MG63 (cell line): ENCODE results near the gene TRABD2A. TPM values are rescaled to one million over a fixed set of nuclear protein-coding genes. Genes with fewer than 3 reads are reported as not detected.
"Not testable (repeated sequence)": the region's sequence is repeated elsewhere in the genome, so short reads cannot be mapped to it uniquely, and the experiment has no call there.

ENCODE experiments used
- DNase-seq: peaks from one replicate; pipeline ENCODE4 v3.0.0-alpha.2; 2020
- H3K27me3 ChIP-seq: fragments of 250-450 bp; sonication (Bioruptor Pico); 2 replicates; pipeline ENCODE4 v1.5.1; 2020; ENCODE audit warnings: mild to moderate bottlenecking, moderate library complexity
- H3K36me3 ChIP-seq: fragments of 250-450 bp; sonication (Bioruptor Pico); 2 replicates; pipeline ENCODE4 v1.5.1; 2020; ENCODE audit warnings: mild to moderate bottlenecking, moderate library complexity
- H3K4me3 ChIP-seq: fragments of 250-450 bp; sonication (Bioruptor Pico); 2 replicates; pipeline ENCODE4 v1.5.1; 2020; ENCODE audit warnings: mild to moderate bottlenecking, moderate library complexity
- H3K9me3 ChIP-seq: fragments of 250-450 bp; sonication (Bioruptor Pico); 2 replicates; pipeline ENCODE4 v1.5.1; 2020; ENCODE audit warnings: mild to moderate bottlenecking, moderate library complexity
- total RNA-seq: library from RNA; depleted of rRNA; stranded (reverse); fragments of >200 nt; shearing (Covaris generic); gene quantifications from 2 replicates; pipeline ENCODE4 v1.2.3, GENCODE V29; 2014; ENCODE audit warnings: low replicate concordance; rRNA removed

The TRABD2A gene
- total RNA-seq, 1 experiment from 2014 or later, result 14.5 TPM

DNA sequence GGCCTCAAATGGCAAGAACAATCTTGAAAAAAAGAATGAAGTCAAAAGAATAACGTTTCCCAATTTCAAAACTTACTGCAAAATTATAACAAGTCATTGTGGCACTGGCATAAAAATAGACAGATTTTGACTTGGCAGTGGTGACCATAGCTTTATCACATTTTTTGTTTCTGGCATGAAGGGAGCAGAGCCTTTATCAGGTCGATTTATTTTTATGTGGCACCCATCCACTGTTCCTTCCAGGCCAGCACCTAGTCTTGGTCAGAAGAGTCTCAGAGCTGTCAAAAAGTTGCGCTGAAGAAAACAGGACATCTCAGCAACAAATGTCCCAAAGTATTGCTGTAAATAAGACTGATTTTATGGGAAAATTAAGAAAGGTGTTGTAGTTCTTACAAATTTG is 92.4 kb downstream of the TRABD2A start:
- H3K9me3 ChIP-seq, result no peaks in the 10 kb centered on the region; the same call in 1 of the 2 replicates
- DNase-seq, result no peak
- no peak overlapping the region for H3K4me3 ChIP-seq
- no peaks in the 10 kb centered on the region for H3K27me3 ChIP-seq
- no peaks in the 10 kb centered on the region for H3K36me3 ChIP-seq

DNA sequence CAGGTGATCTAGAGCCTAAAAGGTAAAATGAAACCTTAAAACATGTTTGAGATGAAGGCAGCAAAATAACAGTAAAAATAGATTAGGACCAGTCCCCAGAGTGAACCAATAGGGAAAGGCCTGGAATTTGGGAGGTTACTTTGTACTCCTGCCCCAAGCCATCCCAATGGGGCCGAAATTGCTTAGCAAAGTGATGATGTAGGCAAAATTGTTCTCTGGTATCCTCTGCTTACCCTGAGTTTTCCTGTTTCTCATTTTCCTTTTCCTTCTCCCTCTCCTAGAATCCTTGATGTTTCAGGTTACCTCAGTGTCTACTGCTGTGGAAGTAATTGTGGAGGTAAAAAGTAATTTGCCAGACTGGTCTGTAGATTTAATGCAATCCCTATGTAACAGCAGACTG is 92.9 kb downstream of the TRABD2A start:
- Histone ChIP-seq H3K9me3 (no peaks in the 10 kb centered on the region), H3K4me3 (no peak overlapping the region), H3K36me3 (no peaks in the 10 kb centered on the region), H3K27me3 (no peaks in the 10 kb centered on the region)
- DNase-seq, result no peak

DNA sequence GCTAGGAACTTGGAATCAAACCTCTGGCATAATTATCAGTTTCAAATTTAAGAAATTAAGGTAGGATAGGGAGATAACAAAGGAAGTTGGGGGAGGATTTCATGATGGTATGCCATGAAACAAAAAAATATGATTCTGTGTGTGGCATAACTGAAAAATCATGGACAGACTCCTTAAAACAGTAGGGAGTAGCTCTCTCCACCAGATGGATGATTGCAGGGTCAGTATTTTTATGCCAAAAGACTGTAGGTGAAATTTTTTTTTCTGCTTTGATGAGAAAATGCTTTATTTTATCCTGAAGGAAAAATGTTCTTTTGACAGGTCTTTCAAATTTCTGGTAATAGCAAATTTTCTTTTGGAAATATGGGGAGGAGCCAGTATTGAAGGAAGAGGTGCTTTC is 94.3 kb downstream of the TRABD2A start:
- no peak for DNase-seq
- no peak overlapping the region for H3K4me3 ChIP-seq

DNA sequence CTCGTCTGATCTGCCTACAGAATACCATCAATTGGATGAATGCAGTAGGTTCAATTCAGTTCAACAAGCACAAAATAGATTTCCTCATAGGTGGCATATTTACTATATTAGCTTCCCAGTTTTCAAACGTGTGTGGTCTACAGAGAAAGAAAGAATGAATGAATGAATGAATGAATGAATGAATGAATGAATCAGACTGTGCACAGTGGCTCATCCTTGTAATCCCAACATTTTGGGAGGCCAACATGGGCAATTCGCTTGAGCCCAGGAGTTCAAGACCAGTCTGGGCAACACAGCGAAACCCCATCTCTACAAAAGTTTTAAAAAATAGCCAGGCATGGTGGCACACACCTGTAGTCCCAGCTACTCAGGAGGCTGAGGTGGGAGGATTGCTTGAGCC is 94.9 kb downstream of the TRABD2A start:
- Histone ChIP-seq H3K36me3 (no peaks in the 10 kb centered on the region), H3K27me3 (no peaks in the 10 kb centered on the region), H3K4me3 (no peak overlapping the region), H3K9me3 (no peaks in the 10 kb centered on the region)
- no peak for DNase-seq

More for the DNA sequence above, 94.3 kb downstream of the TRABD2A start:
- Histone ChIP-seq H3K27me3 (no peaks in the 10 kb centered on the region), H3K9me3 (no peaks in the 10 kb centered on the region), H3K36me3 (no peaks in the 10 kb centered on the region)

DNA sequence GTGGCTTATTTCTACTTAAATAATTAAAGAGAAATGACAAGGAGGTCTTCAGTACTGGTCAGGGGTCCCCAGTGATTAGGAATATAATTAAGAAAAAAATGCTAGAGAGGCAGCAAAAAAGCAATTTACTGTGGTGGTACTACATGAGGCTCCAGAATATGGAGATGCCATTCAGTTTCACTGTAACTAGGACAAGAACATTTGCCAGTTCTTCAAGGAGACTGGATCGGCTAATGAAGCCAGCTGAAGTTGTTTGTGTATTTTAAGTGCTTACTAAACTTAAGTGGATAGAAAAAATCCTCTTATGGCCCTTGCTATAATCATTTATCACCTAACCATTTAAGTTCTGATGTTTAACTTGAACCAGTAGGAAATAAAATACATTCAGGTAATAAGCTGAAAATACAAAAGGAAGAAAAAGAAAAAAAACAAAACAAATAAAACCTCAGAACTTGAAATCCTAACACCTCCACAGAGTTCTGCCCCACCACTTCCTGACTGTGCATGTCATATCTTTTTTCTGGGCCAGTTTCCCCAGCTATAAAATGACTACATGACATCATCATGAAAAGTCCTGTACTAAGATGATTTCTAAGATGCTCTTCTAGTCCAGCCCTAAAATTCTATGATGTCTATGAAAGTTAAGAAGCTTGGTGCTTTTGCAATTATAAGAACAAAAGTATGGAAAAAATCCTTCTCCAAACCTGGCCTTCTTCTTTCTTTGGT is 98.0 kb downstream of the TRABD2A start:
- Histone ChIP-seq H3K4me3 (no peak overlapping the region), H3K36me3 (no peaks in the 10 kb centered on the region), H3K9me3 (no peaks in the 10 kb centered on the region), H3K27me3 (no peaks in the 10 kb centered on the region)
- no peak for DNase-seq

DNA sequence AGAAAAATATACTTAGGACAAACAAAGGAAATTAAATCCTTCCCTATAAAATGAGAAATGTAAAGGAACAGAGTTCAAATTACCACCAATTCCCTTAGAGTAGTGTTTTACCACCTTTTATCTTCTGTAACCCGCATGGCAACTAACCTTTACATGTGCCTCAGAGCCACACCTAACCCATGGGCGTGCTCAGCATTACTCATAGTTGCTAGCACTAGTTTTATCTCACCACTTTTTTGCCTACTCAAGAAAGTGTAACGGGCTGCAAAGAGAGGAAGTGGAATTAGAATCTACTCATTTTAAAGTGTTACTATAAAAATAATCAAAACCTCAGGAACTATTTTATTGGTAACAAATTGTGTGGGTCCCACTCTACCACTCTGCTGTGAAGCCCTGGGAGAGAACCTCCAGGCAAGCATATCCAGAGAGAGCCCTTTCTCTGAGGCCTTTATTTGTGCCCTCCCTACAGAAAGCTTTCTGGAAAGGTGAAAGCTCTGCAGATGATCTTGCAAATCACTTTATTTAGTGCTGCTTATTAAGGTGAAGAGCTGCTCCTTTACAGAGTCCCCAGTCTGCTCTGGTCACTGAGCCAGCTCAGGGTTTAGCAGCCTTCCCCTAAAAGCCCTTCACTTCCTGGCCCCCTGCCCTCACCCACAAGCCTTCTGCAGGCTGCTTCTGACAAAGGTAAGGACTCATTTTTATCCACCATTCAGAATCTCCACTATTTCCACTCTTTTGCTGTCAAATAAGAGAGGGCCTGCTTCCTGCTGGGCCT is 98.8 kb downstream of the TRABD2A start:
- no peaks in the 10 kb centered on the region for H3K27me3 ChIP-seq
- DNase-seq, result peak; percentile 9

DNA sequence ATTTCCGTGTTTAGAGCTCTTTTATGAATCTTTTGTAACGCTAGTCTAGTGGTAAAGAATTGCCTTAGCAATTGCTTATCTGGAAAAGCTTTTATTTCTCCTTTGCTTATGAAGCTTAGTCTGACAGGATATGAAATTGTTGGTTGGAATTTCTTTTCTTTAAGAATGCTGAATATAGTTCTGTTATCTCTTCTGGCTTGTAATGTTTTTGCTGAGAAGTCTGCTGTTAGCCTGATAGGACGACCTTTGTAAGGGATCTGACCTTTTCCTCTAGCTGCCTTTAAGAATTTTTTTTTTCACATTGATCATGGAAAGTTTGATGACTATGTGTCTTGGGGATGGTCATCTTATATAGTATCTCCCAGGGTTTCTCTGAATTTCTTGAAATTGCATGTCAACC is 101.1 kb downstream of the TRABD2A start:
- Histone ChIP-seq H3K27me3 (no peaks in the 10 kb centered on the region), H3K9me3 (peaks cover 9% of the 10 kb centered on the region), H3K4me3 (no peak overlapping the region), H3K36me3 (no peaks in the 10 kb centered on the region)
- no peak for DNase-seq

More for the DNA sequence above, 98.8 kb downstream of the TRABD2A start:
- no peak overlapping the region for H3K4me3 ChIP-seq
- H3K9me3 ChIP-seq, result 0 out of 2 replicates have a peak, but pooled peaks cover 2% of the 10 kb centered on the region
- H3K36me3 ChIP-seq, result no peaks in the 10 kb centered on the region

DNA sequence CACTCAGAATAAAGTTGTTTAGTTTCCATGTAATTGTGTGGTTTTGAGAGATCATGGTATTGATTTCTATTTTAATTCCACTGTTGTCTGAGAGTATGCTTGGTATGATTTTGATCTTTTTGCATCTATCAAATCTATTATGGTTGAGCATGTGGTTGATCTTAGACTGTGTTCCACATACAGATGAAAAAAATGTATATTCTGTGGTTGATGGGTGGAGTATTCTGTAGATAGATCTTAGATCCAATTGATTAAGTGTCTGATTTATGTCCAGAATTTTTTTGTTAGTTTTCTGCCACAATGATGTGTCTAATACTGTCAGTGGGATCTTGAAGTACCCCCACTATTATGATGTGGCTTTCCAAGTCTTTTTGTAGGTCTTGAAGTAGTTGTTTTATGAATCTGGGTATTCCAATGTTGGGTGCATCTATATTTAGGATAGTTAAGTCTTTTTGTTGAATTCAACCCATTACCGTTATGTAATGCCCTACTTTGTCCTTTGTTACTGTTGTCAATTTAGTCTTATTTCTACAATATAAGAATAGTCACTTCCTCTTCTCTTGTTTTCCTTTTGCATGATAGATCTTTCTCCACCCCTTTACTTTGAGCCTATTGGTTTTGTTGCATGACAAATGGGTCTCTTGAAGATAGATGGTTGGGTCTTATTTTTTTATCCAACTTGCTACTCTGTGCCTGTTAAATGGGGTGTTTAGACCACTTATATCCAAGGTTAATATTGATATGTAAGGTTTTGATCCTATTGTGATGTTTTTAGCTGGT is 101.8 kb downstream of the TRABD2A start:
- no peak for DNase-seq
- no peaks in the 10 kb centered on the region for H3K36me3 ChIP-seq
- peaks cover 11% of the 10 kb centered on the region for H3K9me3 ChIP-seq
- no peaks in the 10 kb centered on the region for H3K27me3 ChIP-seq
- no peak overlapping the region for H3K4me3 ChIP-seq

DNA sequence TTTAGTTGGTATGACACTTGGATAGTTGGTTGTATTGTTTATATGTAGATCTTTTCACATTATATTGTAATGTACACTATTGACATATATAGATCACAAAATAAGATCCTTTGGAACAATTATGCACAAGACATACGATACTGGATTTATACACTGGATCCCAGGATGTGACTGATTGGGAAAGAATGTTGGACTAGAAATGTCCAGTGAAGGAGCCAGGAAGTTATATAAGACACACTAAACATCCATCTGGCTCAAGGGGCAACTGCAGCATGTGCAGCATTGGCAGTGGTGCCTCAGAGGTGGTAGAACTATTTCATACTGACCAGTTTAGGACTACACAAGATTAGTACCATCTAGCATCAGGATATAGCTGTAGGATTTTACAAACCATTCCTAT is 104.9 kb downstream of the TRABD2A start:
- Histone ChIP-seq H3K27me3 (no peaks in the 10 kb centered on the region), H3K36me3 (no peaks in the 10 kb centered on the region), H3K4me3 (no peak overlapping the region), H3K9me3 (peaks cover 24% of the 10 kb centered on the region)
- DNase-seq, result peak; percentile 47

DNA sequence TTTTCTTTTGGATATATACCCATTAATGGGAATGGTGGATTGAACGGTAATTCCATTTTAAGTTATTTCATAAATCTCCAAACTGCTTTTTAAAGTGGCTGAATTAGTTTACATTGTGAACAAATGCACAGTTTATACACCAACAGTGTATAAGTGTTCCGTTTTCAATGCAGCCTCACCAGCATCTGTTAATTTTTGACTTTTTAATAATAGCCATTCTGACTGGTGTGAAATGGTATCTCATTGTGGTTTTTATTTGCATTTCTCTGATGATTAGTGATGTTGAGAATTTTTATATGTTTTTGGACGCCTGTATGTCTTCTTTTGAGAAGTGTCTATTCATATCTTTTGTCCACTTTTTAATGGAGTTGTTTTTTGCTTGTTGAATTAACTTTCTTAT is 107.3 kb downstream of the TRABD2A start:
- not testable (repeated sequence) for H3K36me3 ChIP-seq, H3K4me3 ChIP-seq, H3K27me3 ChIP-seq, DNase-seq
- peaks cover 24% of the 10 kb centered on the region for H3K9me3 ChIP-seq

Other genes starting within 250 kb of the TRABD2A start
- gene TMSB10, start 24.6 kb upstream of the TRABD2A start, total RNA-seq, result 5,826 and 9,166 TPM in 2 replicates
- gene KCMF1, start 90.1 kb upstream of the TRABD2A start, total RNA-seq, result 48.5 and 90.5 TPM in 2 replicates